LNCAP (cell line): ENCODE data around the gene TSR1.

ENCODE experiments used
- CTCF ChIP-seq: fragments of 450-650 bp; IDR thresholded peaks from 2 replicates; pipeline ENCODE4 v1.5.1; 2017; ENCODE audit warnings: mild to moderate bottlenecking

TSR1 gene

GRCh38 chr17:2292100-2292499 is 44.2 kb downstream of the TSR1 start:
- TF ChIP-seq CTCF, result no peak

DNA sequence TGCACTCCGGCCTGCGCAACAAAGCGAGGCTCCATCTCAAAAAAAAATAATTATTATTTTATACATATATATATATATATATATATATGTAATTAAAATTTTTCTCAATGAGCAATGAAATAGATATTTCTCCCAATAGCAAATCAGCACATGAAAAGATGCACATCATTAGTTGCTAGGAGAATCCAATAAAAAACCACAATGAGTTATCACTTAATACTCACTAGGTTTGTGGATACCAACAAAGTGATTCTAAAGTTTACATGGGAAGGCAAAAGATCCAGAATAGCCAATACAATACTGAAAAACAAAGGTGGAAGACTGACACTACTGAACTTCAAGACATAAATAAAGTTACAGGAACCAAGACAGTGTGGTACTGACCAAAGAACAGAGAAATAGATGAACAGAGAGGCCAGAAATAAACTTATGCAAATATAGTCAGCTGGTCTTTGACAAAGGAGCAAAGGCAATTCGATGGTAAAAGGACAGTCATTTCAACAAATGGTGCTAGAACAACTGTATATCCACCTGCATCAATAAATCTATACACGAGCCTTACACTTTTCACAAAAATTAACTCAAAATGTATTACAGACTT is 46.3 kb downstream of the TSR1 start:
- no peak for TF ChIP-seq CTCF

DNA sequence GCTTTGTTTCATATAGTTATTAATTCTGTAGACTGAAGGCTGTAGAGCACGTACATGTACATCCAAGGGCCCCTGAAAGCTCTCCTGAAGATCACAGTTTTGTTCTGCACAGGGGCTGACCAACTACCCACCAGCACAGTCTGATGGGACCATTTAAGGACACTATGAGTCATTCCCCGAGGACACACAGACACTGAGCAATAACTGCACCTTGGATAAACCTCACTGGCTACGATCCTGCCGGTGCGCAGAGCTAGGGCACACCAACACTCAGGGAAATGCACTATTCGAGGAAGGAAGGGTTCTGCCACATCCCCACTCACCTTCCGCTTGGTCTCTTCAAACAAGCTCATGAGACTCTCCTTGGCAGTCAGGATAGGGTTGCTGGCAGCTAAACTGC is 53.0 kb downstream of the TSR1 start:
- TF ChIP-seq CTCF, result no peak

DNA sequence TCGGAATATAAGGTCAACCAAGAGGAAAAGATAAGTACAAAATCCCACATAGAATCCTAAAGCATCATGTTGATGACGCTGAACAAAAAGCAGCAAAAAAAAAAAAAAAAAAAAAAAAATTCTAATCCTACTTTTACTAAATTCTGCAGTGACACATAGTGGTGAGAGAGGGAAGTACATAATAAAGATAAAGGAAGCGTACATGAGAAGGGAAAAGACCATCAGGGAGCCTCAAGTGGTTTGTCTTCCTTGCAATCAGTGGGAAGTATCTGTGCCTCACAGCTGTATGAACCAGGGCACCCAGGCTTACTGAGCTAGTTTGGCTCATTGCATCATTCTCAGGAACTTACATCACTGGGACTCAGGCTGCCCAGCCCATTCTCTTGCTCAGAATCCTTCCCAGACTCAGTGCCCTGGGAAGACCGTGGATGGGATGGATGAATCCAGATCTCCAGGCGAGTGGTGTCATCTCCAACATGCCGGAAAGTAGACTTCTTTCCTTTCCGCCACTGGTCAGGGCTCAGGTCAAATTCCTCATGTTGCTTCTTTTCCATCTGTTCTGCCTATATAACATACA is 53.9 kb downstream of the TSR1 start:
- TF ChIP-seq CTCF, result peak; percentile 61

DNA sequence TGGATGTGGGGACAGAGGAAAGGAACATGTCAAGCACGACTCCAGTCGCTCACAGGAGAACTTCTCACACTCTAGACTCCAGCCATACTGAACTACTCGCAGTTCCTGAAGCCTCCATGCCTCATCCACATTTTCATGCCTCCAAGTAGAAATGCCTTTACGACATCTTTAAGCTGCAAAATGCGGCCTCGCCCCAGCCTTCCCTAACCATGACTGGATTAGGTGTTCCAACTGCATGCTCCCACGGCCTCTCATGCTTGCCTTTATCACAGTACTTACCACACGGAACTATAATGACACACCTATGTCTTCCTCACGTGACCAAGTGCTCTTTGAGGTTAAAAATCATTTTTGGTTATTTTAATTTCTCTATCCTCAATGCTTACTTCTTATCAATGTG is 56.5 kb downstream of the TSR1 start:
- no peak for TF ChIP-seq CTCF

DNA sequence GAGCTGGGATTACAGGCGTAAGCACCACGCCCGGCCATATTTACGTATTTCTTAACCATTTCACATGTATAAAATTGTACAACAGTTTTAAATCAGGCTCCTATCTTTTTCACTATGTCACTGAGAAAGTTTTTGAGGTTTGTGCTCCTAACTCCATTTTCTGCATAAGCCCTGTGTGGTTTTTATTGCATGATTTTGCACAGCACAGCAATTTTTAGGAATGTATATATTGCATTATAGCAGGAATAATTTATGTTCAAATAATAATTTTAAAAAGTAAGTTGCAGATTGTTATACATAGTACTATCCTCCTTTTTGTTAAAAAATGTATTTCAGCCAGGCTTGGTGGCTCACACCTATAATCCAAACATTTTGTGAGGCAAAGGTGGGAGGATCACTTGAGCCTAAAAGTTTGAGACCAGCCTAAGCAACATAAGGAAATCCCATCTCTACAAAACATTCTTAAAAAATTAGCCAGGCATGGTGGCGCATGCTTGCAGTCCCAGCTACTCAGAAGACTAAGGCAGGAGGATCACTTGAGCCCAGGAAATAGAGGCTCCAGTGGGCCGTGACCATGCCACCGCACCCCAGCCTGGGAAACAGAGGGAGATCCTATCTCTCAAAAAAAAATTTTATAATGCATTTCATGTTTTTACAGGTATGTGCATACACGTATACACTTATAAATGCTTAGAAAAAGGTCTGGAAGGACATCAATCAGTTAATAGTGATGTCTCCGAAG is 58.7 kb downstream of the TSR1 start:
- TF ChIP-seq CTCF, result no peak

- no peak for TF ChIP-seq CTCF
Measured at GRCh38 chr17:2275722-2276121, 60.5 kb downstream of the TSR1 start.
